ENCODE results near the gene FIGN.

FIGN gene

DNA sequence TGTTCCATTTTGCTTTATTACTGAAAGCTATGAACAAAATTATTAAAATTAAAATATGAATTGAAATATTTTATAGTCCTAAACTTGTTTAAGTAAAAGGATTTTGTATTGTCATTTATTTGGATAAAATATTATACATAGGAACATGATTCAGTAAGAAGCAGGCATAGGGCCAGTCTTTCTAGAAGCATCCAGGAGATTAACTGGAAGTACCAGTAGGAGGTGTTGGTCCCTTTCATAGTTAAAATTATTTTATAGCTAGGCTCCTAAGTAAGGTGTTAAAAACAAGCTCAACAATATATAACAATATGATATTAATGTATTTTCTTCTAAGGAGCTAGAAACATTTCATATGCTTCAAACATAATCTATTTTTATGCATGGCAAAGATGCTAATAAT lies 43.7 kb downstream of the FIGN start:
- no peak overlapping the region for H3K4me3 ChIP-seq (ENCODE audit: low read length)
- H3K27me3 ChIP-seq (ENCODE audit: insufficient read depth, low read length): no peaks in the 10 kb centered on the region
- H3K9me3 ChIP-seq (ENCODE audit: low read length): no peaks in the 10 kb centered on the region
- H3K36me3 ChIP-seq (ENCODE audit: insufficient read depth, low read length): no peaks in the 10 kb centered on the region
- peaks cover 3% of the 10 kb centered on the region for H3K4me1 ChIP-seq (ENCODE audit: insufficient read depth, low read length)
- no peak overlapping the region for H2AFZ ChIP-seq (ENCODE audit: low read depth, low read length)

DNA sequence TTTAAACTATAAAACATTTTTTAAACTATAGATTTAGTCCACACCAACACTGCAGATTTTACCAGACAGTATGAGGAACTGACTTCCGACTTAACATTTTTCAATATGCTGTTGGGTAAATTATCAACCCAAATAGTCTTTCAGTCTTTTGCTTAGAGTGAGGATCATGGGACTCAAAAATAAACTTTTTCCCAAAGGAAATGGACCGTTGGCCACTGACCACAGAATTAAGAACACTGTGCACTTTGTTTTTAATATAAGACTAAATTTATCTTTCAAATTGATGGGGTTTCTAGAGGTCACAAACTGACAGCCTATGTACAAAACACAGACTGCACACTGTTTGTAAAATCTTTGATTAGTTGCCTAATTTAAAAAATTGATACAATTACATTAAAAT lies 44.9 kb downstream of the FIGN start:
- H3K4me1 ChIP-seq (ENCODE audit: insufficient read depth, low read length): peaks cover 3% of the 10 kb centered on the region
- H3K9me3 ChIP-seq (ENCODE audit: low read length): no peaks in the 10 kb centered on the region
- no peak overlapping the region for H3K4me3 ChIP-seq (ENCODE audit: low read length)
- H3K36me3 ChIP-seq (ENCODE audit: insufficient read depth, low read length): no peaks in the 10 kb centered on the region
- H3K27me3 ChIP-seq (ENCODE audit: insufficient read depth, low read length): no peaks in the 10 kb centered on the region
- H2AFZ ChIP-seq (ENCODE audit: low read depth, low read length): no peak overlapping the region

- Histone ChIP-seq H3K4me3 (ENCODE audit: low read length) (no peak overlapping the region), H3K36me3 (ENCODE audit: insufficient read depth, low read length) (no peaks in the 10 kb centered on the region), H2AFZ (ENCODE audit: low read depth, low read length) (no peak overlapping the region), H3K9me3 (ENCODE audit: low read length) (no peaks in the 10 kb centered on the region), H3K4me1 (ENCODE audit: insufficient read depth, low read length) (peaks cover 3% of the 10 kb centered on the region), H3K27me3 (ENCODE audit: insufficient read depth, low read length) (no peaks in the 10 kb centered on the region)
Measured at GRCh38 chr2:163687217-163687616, 48.6 kb downstream of the FIGN start.

GRCh38 chr2:163686289-163686688 lies 49.5 kb downstream of the FIGN start:
- H3K4me3 ChIP-seq (ENCODE audit: low read length): no peak overlapping the region
- H3K36me3 ChIP-seq (ENCODE audit: insufficient read depth, low read length): peaks cover 5% of the 10 kb centered on the region
- no peaks in the 10 kb centered on the region for H3K27me3 ChIP-seq (ENCODE audit: insufficient read depth, low read length)
- H3K4me1 ChIP-seq (ENCODE audit: insufficient read depth, low read length): peaks cover 3% of the 10 kb centered on the region
- no peaks in the 10 kb centered on the region for H3K9me3 ChIP-seq (ENCODE audit: low read length)
- no peak overlapping the region for H2AFZ ChIP-seq (ENCODE audit: low read depth, low read length)

DNA sequence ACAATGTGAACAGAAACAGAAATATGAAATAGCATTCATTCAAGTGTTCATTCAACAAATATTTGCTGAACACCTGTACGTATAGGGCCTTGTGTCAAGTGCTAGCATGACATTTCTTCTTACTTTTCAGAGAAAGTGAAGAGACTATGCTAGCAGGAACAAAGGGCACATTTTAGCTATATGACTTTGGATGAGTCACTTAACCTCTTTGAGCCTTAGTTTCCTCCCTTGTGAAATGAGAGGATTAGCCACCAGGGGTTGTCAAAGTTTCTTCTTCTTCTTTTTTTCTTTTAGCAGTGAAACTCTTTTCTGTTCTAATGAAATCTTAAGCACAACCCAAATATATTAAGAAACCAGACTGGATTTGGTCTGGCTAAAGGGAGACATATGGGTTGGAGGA lies 53.1 kb downstream of the FIGN start:
- Histone ChIP-seq H3K36me3 (ENCODE audit: insufficient read depth, low read length) (peaks cover 12% of the 10 kb centered on the region), H3K4me1 (ENCODE audit: insufficient read depth, low read length) (peaks cover 3% of the 10 kb centered on the region), H3K27me3 (ENCODE audit: insufficient read depth, low read length) (no peaks in the 10 kb centered on the region), H3K4me3 (ENCODE audit: low read length) (no peak overlapping the region), H2AFZ (ENCODE audit: low read depth, low read length) (no peak overlapping the region), H3K9me3 (ENCODE audit: low read length) (no peaks in the 10 kb centered on the region)

- Histone ChIP-seq H3K4me3 (ENCODE audit: low read length) (no peak overlapping the region), H2AFZ (ENCODE audit: low read depth, low read length) (no peak overlapping the region), H3K4me1 (ENCODE audit: insufficient read depth, low read length) (no peaks in the 10 kb centered on the region), H3K36me3 (ENCODE audit: insufficient read depth, low read length) (peaks cover 12% of the 10 kb centered on the region), H3K9me3 (ENCODE audit: low read length) (no peaks in the 10 kb centered on the region), H3K27me3 (ENCODE audit: insufficient read depth, low read length) (no peaks in the 10 kb centered on the region)
Measured at GRCh38 chr2:163681745-163682144, 54.1 kb downstream of the FIGN start.

- no peak overlapping the region for H2AFZ ChIP-seq (ENCODE audit: low read depth, low read length)
- peaks cover 12% of the 10 kb centered on the region for H3K4me1 ChIP-seq (ENCODE audit: insufficient read depth, low read length)
- no peak overlapping the region for H3K4me3 ChIP-seq (ENCODE audit: low read length)
- no peaks in the 10 kb centered on the region for H3K9me3 ChIP-seq (ENCODE audit: low read length)
- peaks cover 17% of the 10 kb centered on the region for H3K36me3 ChIP-seq (ENCODE audit: insufficient read depth, low read length)
- H3K27me3 ChIP-seq (ENCODE audit: insufficient read depth, low read length): no peaks in the 10 kb centered on the region
Measured at GRCh38 chr2:163675388-163675787, 60.4 kb downstream of the FIGN start.

DNA sequence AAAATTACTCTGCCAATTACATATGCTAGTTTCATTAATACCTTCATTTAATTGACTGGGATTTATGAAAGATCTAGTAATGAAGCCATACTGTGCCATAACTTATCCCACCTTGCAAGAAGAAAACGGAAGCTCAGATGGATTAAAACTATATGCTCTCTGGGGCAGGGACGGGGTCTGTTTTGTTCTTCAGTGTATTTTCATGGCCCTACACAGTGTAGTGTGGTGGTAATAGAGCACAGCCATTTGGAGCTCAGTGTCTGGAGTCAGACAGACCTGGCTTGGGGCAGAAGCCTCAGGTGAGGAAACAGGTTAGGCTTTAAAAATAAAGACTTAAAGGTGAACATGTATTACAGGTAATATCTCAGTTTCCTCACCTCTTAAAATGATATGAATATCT lies 62.3 kb downstream of the FIGN start:
- H3K4me1 ChIP-seq (ENCODE audit: insufficient read depth, low read length): peaks cover 12% of the 10 kb centered on the region
- no peaks in the 10 kb centered on the region for H3K9me3 ChIP-seq (ENCODE audit: low read length)

DNA sequence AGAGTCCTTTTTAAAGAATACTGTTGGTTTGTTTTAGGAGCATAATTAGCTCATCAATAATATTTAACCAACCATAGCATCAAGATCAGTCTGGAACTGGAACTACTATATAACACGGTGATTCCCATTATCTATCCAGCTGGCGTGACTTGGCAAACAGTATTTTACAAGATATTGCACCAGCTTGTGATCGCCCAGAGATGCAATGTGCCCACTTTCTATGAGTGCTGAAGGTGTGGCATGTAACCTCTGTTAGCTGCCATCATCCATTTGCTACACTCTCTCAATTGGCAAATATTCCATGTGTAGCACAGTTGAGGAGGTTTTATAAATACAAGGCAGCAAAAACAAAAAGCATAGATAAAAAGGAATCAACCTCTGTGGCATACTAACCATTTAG lies 64.9 kb downstream of the FIGN start:
- H2AFZ ChIP-seq (ENCODE audit: low read depth, low read length): no peak overlapping the region
- H3K4me3 ChIP-seq (ENCODE audit: low read length): no peak overlapping the region
- H3K4me1 ChIP-seq (ENCODE audit: insufficient read depth, low read length): peaks cover 12% of the 10 kb centered on the region
- no peaks in the 10 kb centered on the region for H3K27me3 ChIP-seq (ENCODE audit: insufficient read depth, low read length)
- H3K36me3 ChIP-seq (ENCODE audit: insufficient read depth, low read length): peaks cover 12% of the 10 kb centered on the region
- H3K9me3 ChIP-seq (ENCODE audit: low read length): no peaks in the 10 kb centered on the region

More for the DNA sequence above, 62.3 kb downstream of the FIGN start:
- Histone ChIP-seq H2AFZ (ENCODE audit: low read depth, low read length) (no peak overlapping the region), H3K36me3 (ENCODE audit: insufficient read depth, low read length) (peaks cover 12% of the 10 kb centered on the region), H3K27me3 (ENCODE audit: insufficient read depth, low read length) (no peaks in the 10 kb centered on the region), H3K4me3 (ENCODE audit: low read length) (no peak overlapping the region)

DNA sequence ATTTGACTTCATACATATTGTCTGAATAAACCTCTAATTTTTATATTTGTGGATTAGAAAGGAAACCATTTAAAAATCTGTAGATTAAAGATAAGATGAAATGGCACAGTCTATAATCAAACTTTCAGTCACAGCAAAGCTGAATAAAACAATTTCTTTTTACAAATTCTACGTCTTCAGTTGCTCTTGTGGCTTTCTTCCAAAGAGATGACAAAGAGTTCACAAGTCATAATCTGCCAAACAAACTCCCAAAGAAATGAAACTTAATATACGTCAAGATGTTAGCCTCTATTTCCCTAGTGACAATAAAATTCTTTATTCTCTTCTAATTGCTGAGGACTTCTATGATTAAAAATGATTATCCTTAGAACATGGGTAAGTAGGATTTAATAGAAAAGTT lies 66.3 kb downstream of the FIGN start:
- no peak overlapping the region for H3K4me3 ChIP-seq (ENCODE audit: low read length)
- no peaks in the 10 kb centered on the region for H3K27me3 ChIP-seq (ENCODE audit: insufficient read depth, low read length)
- H3K9me3 ChIP-seq (ENCODE audit: low read length): no peaks in the 10 kb centered on the region
- H2AFZ ChIP-seq (ENCODE audit: low read depth, low read length): no peak overlapping the region
- peaks cover 6% of the 10 kb centered on the region for H3K4me1 ChIP-seq (ENCODE audit: insufficient read depth, low read length)
- peaks cover 12% of the 10 kb centered on the region for H3K36me3 ChIP-seq (ENCODE audit: insufficient read depth, low read length)

- H3K9me3 ChIP-seq (ENCODE audit: low read length): no peaks in the 10 kb centered on the region
- no peak overlapping the region for H3K4me3 ChIP-seq (ENCODE audit: low read length)
- no peak overlapping the region for H2AFZ ChIP-seq (ENCODE audit: low read depth, low read length)
- no peaks in the 10 kb centered on the region for H3K27me3 ChIP-seq (ENCODE audit: insufficient read depth, low read length)
- H3K4me1 ChIP-seq (ENCODE audit: insufficient read depth, low read length): peaks cover 4% of the 10 kb centered on the region
- H3K36me3 ChIP-seq (ENCODE audit: insufficient read depth, low read length): peaks cover 7% of the 10 kb centered on the region
Measured at GRCh38 chr2:163667064-163667887, 68.5 kb downstream of the FIGN start.

GRCh38 chr2:163665817-163666216 lies 70.0 kb downstream of the FIGN start:
- Histone ChIP-seq H3K36me3 (ENCODE audit: insufficient read depth, low read length) (no peaks in the 10 kb centered on the region), H3K27me3 (ENCODE audit: insufficient read depth, low read length) (no peaks in the 10 kb centered on the region), H2AFZ (ENCODE audit: low read depth, low read length) (no peak overlapping the region), H3K4me1 (ENCODE audit: insufficient read depth, low read length) (peaks cover 4% of the 10 kb centered on the region), H3K9me3 (ENCODE audit: low read length) (no peaks in the 10 kb centered on the region), H3K4me3 (ENCODE audit: low read length) (no peak overlapping the region)

DNA sequence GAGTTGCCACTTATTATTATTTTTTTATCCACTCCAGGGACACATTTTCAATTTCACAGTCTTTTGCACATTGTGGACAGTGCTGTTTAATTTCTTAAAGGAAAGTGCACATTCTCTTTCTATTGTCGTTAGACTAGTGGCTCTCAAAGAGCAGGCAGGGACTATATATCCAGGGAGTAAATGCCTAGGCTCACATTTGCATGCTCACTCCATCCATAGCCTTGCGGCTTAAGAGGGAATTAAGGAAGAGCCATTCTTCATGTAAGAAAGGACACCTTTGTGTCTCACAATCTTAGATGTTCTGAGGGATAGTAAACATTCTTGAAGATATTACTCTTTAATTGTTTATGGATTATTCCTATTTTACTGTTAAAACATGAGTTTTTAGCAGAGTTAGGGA lies 70.8 kb downstream of the FIGN start:
- no peaks in the 10 kb centered on the region for H3K36me3 ChIP-seq (ENCODE audit: insufficient read depth, low read length)
- no peaks in the 10 kb centered on the region for H3K9me3 ChIP-seq (ENCODE audit: low read length)
- no peak overlapping the region for H2AFZ ChIP-seq (ENCODE audit: low read depth, low read length)
- H3K4me1 ChIP-seq (ENCODE audit: insufficient read depth, low read length): peaks cover 4% of the 10 kb centered on the region
- no peak overlapping the region for H3K4me3 ChIP-seq (ENCODE audit: low read length)
- H3K27me3 ChIP-seq (ENCODE audit: insufficient read depth, low read length): no peaks in the 10 kb centered on the region

DNA sequence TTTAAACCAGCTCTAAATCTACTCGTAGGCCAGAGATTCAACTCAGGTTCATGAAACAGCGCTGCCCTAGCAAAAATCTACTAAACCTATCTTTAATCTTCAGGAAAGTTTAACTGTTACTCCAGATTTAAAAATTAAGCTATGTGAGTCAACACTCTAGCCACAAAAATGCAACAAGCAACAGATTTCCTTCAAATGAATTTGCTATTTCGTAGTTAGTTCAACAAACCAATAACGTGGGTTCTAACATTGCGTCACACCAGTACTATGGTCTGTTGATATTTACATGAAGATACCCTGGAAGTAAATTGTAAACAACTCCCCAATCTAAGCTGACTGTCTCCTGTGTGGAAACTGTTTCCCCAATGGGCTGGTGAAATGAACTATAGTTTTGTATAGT lies 71.2 kb downstream of the FIGN start:
- no peaks in the 10 kb centered on the region for H3K27me3 ChIP-seq (ENCODE audit: insufficient read depth, low read length)
- H3K9me3 ChIP-seq (ENCODE audit: low read length): no peaks in the 10 kb centered on the region
- peaks cover 4% of the 10 kb centered on the region for H3K4me1 ChIP-seq (ENCODE audit: insufficient read depth, low read length)
- H3K4me3 ChIP-seq (ENCODE audit: low read length): no peak overlapping the region
- H2AFZ ChIP-seq (ENCODE audit: low read depth, low read length): no peak overlapping the region
- no peaks in the 10 kb centered on the region for H3K36me3 ChIP-seq (ENCODE audit: insufficient read depth, low read length)
